Raji (cell line): ENCODE results near the gene FNDC4.

Experiments used
- POLR2A ChIP-seq: IDR thresholded peaks from 2 replicates; pipeline ENCODE4 v1.6.1; 2011; ENCODE audit warnings: low read depth, low read length, control low read depth; ENCODE audit not compliant: insufficient read depth

Gene FNDC4

GRCh38 chr2:27494944-27495554, at the start of gene FNDC4:
Gene FNDC4 (minus strand): TSS chr2:27495200. CDS start chr2:27494679, 521 bp downstream.
- TF ChIP-seq POLR2A: no peak

DNA sequence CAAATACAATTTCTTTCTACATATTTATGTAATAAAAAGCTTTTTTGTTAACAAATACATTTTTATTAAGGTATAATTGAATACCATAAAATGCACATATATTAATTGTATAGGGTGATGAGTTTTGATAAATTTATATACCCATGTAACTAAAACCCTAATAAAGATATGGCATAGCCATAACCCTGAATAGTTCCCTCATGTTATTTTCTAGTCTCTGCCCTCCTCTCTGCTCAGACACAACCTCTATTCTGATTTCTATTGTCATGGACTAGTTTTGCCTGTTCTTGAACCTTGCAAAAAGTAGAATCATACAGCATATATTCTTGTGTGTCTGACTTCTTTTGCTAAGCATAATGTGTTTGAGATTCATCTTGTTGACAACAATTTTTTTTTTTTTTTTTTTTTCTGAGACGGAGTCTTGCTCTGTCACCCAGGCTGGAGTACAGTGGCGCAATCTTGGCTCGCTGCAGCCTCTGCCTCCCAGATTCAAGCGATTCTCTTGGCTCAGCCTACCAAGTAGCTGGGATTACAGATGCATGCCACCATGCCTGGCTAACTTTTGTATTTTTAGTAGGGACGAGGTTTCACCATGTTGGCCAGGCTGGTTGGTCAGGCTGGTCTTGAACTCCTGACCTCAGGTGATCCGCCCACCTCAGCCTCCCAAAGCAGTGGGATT, 49.3 kb upstream of the FNDC4 start:
- no peak for TF ChIP-seq POLR2A

DNA sequence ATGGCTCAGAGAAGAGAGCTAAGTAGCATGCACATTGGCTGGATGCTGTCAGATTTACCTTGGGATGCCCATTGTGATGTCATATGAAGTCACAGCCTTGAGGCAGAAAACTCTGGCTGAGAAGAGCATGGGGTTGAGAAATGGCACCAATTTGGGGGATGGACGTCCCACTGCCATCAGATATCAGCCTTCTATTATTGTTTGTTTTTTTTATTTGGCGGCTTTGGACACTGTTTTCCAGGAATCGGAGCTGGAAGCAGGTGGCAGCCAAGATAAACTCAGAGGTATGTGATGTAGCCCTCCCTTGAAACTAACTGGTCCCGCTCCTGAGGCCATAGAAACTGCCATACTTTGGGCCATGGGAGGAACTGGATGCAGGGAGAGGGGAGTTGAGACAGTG, 42.3 kb upstream of the FNDC4 start:
- TF ChIP-seq POLR2A: no peak

DNA sequence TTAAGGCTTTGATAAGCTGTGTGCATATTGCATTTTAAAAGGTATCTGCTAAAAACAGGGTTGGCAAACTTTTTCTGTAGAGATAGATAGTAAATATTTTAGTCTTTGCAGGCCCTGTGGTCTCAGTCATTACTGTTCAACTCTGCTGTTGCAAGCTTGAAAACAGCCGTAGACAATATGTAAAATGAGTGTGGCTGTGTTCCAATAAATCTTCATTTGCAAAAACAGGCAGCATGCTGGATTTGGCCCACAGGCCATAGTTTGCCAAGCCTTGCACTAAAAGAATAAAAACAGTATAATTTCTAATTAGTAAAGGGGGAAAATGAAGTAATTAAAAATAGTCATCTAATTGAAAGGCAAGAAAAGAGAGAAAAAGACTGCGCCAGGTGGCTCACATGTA, 37.0 kb upstream of the FNDC4 start:
- TF ChIP-seq POLR2A: no peak

DNA sequence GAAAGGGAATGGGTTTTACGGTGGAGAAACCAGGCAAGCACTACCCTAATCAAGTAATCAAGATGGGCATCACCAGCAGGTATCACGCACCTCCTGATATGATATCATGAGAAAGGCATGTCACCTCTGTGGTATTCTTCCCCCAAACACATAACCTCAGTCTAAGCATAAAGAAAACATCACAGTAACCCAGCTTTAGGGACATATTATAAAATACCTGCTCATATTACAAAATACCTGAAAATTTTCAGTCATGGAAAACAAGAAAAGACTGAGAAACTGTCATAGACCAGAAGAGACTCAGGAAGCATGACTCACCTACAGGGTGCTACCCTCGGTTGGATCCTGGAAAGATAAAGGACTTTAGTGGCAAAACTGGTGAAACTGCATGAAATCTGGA, 32.2 kb upstream of the FNDC4 start:
- no peak for TF ChIP-seq POLR2A

DNA sequence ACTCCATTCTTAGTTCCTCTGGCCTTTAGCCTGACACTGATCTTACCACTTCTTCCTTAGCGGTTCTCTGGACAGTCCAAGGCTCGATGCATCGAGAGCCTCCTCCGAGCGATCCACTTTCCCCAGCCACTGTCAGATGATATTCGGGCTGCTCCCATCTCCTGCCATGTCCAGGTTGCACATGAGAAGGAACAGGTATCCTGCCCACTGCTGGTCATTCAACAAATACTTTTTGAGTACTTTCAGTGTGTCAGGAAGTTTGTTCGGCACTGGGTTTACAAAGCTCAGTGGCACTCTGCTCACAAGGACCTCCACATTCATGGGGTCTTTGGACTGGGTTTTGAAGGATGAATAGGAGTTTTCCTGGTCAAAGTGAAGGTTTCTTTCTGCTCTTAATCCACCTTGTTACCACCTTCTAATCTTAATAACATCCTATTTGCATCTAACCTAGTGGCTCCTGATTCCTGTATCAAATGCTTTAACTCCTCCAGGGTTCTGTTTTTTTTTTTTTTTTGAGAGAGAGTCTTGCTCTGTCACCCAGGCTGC, 27.5 kb upstream of the FNDC4 start:
- no peak for TF ChIP-seq POLR2A

DNA sequence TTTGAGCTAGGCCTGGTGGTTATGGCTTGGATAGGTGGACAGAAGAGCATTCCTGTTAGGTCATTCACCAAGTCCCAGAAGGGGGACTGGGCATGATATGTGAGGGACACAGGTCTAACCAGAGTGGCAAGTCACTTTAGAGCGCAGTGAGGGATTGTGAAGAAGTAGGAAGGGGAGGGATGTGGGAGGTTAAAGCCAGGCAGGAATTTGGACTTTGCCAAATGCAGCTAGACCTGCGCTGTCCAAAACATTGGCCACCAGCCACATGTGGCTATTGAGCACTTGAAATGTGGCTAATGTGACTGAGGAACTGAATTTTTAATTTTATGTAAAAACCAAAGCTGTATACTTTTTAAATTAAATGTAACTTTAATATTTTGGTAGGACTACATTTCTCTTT, 25.3 kb upstream of the FNDC4 start:
- no peak for TF ChIP-seq POLR2A

DNA sequence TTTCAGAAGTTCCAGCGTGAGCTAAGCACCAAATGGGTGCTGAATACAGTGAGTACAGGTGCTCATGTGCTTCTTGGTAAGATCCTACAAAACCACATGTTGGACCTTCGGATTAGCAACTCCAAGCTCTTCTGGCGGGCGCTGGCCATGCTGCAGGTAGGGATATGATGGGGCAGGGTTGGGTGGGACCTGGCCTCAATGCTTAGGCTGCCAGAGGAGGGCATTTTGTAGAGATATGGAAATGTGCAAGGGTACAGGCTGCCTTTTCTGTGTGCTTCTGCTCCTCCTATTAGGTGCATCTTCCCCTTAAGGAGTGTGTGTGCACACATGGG, 23.7 kb upstream of the FNDC4 start:
- no peak for TF ChIP-seq POLR2A

- no peak for TF ChIP-seq POLR2A
These were observed 23.2 kb upstream of the FNDC4 start for GRCh38 chr2:27518113-27518781.

GRCh38 chr2:27509326-27509725, 14.3 kb upstream of the FNDC4 start:
- no peak for TF ChIP-seq POLR2A

DNA sequence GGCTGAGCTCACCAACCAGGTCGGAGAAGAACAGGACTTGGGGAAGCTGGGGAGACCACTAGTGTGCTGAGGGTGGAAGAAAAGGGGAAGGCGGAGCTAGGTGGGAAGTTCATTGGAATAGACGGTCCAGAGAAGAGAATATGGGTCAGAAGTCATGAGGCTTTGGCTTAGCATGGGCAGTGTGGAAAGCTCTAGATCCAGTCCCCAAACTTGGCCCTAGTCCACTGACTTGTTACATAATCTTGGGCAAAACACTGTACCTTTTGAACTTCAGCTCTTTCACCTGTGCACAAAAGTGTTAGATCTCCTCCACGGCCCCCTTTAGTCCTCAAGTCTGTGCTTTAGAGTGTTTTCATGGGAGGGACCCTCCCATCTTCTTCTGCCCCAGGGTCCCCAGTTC, 12.3 kb upstream of the FNDC4 start:
- no peak for TF ChIP-seq POLR2A

- TF ChIP-seq POLR2A: no peak
These were observed 11.6 kb upstream of the FNDC4 start for GRCh38 chr2:27506587-27506986.

DNA sequence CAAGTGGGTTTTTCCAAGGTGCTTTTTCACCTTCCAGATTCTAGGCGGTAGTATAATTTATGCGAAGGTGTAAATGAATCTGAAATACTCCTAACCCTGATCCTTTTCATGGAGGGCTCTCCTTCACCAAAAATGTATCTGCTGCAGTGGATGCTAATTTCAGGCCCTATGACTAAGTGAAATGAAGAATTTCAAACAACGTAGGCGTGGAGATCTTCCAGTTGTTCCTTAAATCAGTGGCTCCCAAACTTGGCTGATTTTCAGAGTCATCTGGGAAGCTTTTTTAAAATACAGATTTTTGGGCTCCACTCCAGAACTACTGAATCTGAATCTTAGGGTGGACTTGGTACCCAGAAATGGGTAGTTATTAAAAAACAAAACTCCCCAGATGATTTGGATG, 7.1 kb upstream of the FNDC4 start:
- no peak for TF ChIP-seq POLR2A

DNA sequence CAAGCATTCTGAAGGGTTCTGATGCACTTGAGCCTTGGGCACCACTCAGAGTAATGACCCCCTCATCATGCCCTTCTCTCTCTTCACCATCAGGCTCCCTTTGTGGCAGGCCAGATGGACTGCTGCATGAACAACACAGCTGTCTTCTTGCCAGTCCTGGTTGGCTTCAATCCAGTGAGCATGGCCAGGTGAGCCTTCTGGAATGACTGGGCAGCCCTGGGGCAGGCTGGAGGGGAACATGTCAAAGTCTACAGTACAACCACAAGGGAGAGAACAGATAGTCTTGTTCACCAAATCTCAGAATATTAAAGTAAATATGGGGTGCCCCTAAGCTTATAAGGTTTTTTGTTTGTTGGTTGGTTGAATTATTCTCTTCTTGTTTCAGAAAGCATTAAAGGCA, 6.0 kb upstream of the FNDC4 start:
- no peak for TF ChIP-seq POLR2A

DNA sequence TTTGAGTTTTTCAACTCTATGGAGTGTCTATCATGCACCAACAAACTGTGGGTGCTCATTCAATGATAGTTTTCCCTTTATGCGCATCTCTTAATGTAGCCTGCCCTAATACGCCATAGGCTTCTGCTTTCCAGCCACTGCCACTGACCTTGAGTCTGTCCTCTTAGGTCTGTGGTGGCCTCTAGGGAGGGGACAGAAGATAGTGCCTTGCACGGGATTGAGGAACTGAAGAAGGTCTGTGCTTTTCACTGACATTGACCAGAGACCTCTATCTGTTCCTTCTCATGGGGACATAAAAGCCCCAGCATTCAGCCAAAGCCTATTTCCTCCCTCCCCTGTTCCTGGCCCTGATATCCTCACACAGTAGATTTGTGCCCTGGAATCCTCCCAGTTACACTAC, 4.0 kb upstream of the FNDC4 start:
- no peak for TF ChIP-seq POLR2A

DNA sequence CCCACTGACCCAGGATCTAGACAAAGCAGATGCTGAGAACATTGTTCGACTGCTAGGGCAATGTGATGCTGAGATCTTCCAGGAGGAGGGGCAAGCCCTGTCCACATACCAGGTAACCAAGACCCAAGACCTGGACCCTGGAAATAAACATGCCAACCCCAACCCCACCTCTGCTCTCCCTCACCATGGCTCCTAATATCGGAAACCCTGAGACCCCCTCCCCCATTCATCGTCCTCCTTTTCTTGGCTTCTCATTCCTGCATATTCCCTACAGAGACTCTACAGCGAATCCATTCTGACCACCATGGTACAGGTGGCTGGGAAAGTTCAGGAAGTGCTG, 2.3 kb upstream of the FNDC4 start:
- no peak for TF ChIP-seq POLR2A

DNA sequence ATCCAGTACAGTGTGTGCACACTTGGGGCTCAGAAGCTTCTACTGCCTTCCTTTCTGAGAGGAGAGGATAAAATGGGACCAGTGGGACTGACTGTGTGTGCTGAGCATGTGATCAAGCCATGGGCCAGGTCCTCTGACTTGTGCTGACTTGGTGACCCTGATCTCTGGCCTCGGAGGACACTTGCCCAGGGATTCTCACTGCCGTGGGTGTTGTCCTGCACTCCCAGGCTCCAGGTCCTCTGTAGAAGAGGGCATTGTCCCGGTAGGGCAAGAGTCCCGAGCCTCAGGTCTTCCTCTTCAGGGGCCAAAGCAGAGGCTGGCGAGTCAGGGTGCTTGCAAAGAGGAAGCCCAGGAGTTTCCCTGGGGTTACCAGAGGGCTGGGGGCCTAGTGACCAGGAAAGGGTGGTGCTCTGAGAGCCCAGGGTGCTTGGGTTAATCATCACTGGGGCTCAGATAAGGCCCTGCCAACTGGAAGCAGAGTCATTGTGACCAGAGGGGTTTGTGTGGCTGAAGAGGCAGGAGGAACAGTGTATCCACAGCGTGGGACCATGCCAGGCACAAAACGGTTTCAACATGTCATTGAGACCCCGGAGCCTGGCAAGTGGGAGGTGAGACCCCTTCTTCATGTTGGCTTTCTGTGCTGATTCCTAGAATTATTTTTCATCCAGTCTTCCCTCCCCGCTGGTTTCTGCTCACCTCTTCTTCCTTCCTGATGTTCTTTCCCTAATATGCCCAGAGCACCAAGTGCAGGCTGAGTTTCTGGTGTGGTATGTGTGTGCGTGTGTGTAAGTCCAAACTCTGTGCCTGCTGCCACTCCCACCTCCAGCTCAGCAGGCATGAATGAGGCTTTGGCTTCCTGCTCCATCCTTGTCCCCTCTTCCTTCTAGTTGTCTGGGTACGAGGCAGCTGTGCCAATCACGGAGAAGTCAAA, 1.6 kb upstream of the FNDC4 start, which contains the start of gene GCKR:
GCKR (plus strand) TSS at position 483 of the 931 bp plus-strand sequence; CDS start at position 549, 66 bp downstream.
- no peak for TF ChIP-seq POLR2A
